GM19035 (cell line): Measurements from ENCODE around the gene ST7L.
"Not testable (repeated sequence)": the region's sequence is repeated elsewhere in the genome, so short reads cannot be mapped to it uniquely, and the experiment has no call there.

Experiments
- ATAC-seq: cut with Tn5 transposase; IDR thresholded peaks from one replicate; pipeline ENCODE4 v1.9.1; 2021; ENCODE audit not compliant: unreplicated experiment

The ST7L gene

DNA sequence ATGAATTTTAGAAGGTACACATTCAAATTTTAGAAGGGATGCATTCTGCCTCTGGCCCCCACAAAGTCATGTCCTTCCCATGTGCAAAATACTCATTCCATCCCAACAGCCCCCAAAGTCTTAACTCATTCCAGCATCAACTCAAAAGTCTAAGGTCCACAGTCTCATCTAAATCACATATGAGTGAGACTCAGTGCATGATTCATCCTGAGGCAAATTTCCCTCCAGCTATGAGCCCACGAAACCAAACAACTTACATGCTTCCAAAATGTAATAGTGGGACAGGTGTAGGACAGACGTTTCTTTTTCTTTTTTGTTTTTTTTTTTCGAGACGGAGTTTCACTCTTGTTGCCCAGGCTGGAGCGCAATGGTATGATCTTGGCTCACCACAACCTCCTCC, 122.7 kb downstream of the ST7L start:
- ATAC-seq: no peak

- ATAC-seq: no peak
These were observed 125.6 kb downstream of the ST7L start for GRCh38 chr1:112493351-112493750.

GRCh38 chr1:112492076-112492475, 126.9 kb downstream of the ST7L start:
- no peak for ATAC-seq

- no peak for ATAC-seq
These were observed 130.8 kb downstream of the ST7L start for GRCh38 chr1:112488141-112488540.

DNA sequence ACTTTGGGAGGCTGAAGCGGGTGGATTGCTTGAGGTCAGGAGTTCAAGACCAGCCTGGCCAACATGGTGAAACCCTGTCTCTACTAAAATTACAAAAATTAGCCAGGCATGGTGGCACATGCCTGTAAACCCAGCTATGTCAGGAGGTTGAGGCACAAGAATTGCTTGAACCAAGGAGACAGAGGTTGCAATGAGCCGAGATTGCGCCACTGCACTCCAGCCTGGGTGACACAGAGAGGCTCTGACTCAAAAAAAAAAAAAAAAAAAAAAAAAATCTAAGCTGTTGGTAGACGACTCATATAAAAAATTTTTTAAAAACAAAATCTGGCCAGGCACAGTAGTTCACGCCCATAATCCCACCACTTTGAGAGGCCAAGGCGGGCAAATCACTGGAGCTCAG, 131.3 kb downstream of the ST7L start:
- not testable (repeated sequence) for ATAC-seq

DNA sequence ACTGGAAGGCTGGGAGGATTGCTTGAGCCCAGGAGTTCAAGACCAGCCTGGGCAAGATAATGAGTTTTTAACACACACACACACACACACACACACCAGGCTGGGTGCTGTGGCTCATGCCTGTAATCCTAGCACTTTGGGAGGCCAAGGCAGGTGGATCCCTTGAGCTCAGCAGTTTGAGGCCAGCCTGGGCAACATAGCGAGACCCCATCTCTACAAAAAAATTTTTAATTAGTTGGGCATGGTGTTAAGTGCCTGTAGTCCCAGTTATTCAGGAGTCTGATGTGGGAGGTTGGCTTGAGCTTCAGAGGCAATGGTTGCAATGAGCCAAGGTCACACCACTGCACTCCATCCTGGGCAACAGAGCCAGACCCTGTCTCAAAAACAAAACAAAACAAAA, 132.9 kb downstream of the ST7L start:
- ATAC-seq: not testable (repeated sequence)

DNA sequence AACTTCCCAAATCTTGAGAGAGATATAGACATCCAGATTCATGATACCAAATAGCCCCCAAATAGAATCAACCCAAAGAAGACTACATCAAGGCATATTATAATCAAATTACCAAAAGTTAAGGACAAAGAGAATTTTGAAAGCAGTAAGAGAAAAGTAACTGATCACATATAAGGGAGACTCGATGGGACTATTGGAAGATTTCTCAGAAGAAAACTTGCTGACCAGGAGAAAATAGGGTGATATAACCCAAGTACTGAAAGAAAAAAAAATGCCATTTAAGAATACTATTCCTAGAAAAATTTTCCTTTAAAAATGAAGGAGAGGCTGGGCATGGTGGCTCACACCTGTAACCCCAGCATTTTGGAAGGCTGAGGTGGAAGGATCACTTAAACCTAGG, 140.6 kb downstream of the ST7L start:
- ATAC-seq: no peak

DNA sequence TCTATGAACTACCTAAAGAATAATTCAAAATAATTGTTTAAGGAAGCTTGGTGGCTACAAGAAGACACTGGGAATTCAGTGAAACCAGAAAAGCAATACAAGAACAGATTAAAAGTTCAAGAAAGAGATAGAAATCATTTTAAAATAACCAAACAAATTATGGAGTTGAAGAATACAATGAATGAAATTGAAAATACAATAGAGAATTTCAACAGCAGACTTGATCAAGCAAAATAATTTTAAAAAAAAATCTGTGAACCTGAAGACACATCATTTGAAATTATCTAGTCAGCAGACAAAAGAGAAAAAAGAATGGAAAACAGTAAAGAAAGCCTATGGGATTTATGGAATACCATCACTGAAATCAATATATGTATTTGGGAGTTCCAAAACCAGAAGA, 141.4 kb downstream of the ST7L start:
- no peak for ATAC-seq
